DMS153 treated with DMSO at 0.1 percent for 48 hours (cell line): ENCODE measurements around the gene PARP1.

Experiments
- DNase-seq: peaks from one replicate; lab custom pipeline; 2025; ENCODE audit not compliant: unreplicated experiment; lab: John Stamatoyannopoulos, UW

PARP1 gene

GRCh38 chr1:226311376-226311775 lies 96.5 kb downstream of the PARP1 start:
- no peak for DNase-seq
